ENCODE data around the gene GLG1.
"Not testable (repeated sequence)": the region's sequence is repeated elsewhere in the genome, so short reads cannot be mapped to it uniquely, and the experiment has no call there.

GLG1 gene

DNA sequence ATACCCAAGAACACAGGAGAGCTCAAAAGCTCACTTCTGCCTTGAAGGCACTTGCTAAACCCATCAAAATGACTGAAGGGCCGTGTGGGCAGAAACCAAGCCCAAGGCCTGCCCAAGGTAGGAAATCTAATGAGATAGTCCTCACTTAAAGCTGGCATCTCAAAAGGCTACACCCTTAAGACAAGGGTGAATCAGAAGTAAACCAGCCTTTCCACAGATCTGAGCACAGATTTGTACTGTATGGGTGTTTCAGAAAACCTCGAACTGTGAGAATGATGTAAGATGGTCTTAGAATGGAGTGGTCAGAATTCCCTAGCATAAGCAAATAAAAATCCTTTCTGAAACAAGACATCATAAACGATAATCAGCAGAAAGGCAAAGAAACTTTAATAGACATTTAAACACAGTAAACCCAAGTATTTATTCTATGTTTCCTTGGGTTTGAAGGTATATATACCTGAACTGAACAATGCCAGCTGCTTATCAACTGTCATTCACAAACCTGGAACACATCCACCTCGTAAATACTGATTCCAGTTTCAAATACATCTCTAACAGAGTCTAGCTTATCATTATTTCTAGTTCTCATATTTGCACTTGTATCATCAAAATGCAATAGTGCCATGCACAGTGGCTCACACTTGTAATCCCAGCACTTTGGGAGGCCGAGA is 37.8 kb downstream of the GLG1 start:
- no peak overlapping the region for H3K4me3 ChIP-seq (ENCODE audit: low read length)
- H3K9me3 ChIP-seq (ENCODE audit: insufficient read depth, low read depth, low read length): no peaks in the 10 kb centered on the region
- no peak overlapping the region for H3K27ac ChIP-seq (ENCODE audit: low read length)
- H3K27me3 ChIP-seq (ENCODE audit: insufficient read depth, low read length): no peaks in the 10 kb centered on the region
- no peak overlapping the region for H3K9ac ChIP-seq (ENCODE audit: low read depth, low read length)
- H3K4me1 ChIP-seq (ENCODE audit: insufficient read depth, low read length): peaks cover 2% of the 10 kb centered on the region; the same call in 1 of the 2 replicates
- H3K36me3 ChIP-seq (ENCODE audit: insufficient read depth, low read depth, low read length): no peaks in the 10 kb centered on the region

DNA sequence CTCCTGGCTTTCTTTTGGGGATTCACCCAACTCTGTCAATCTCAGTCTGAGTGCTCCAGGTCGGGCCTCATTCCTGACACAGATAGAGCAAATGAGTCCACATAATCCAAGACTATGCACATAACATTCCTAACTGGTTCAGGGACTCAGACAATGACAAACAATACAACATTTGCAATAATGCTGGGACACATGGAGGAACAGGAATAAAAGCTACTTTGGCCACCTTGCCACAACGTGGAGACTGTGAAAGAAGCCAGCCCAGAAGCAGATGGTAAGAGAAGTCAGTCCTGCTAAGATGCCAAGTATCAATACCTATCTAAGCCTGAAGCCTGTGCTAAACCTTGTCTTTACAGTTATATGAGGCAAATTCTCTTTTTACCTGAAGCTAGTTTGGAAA is 39.0 kb downstream of the GLG1 start:
- Histone ChIP-seq H3K4me3 (ENCODE audit: low read length) (no peak overlapping the region), H3K36me3 (ENCODE audit: insufficient read depth, low read depth, low read length) (no peaks in the 10 kb centered on the region), H3K9me3 (ENCODE audit: insufficient read depth, low read depth, low read length) (no peaks in the 10 kb centered on the region), H3K4me1 (ENCODE audit: insufficient read depth, low read length) (peaks cover 2% of the 10 kb centered on the region; the same call in 1 of the 2 replicates), H3K27me3 (ENCODE audit: insufficient read depth, low read length) (no peaks in the 10 kb centered on the region), H3K9ac (ENCODE audit: low read depth, low read length) (no peak overlapping the region), H3K27ac (ENCODE audit: low read length) (no peak overlapping the region)

DNA sequence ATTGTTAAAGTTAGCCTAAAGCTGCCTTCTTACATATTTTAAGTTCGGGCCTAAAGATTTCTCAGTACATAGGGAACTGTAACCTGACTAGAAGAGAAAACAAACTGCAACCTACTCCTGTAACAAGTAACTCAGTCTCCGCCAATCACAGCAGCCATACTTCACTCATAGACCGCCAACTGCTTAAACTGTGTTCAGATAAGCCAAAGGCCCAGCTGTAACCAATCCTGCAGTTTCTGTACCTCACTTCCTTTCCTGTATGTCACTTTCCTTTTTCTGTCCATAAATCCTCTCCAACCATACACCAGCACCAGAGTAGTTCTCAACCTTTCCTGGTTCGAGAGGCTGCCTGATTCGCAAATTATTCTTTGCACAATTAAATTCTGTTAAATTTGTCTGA is 41.5 kb downstream of the GLG1 start:
- 0 out of 2 replicates have a peak, but pooled peaks cover 2% of the 10 kb centered on the region for H3K4me1 ChIP-seq (ENCODE audit: insufficient read depth, low read length)
- H3K36me3 ChIP-seq (ENCODE audit: insufficient read depth, low read depth, low read length): no peaks in the 10 kb centered on the region
- no peak overlapping the region for H3K27ac ChIP-seq (ENCODE audit: low read length)
- no peak overlapping the region for H3K9ac ChIP-seq (ENCODE audit: low read depth, low read length)
- no peak overlapping the region for H3K4me3 ChIP-seq (ENCODE audit: low read length)
- no peaks in the 10 kb centered on the region for H3K9me3 ChIP-seq (ENCODE audit: insufficient read depth, low read depth, low read length)
- H3K27me3 ChIP-seq (ENCODE audit: insufficient read depth, low read length): no peaks in the 10 kb centered on the region

DNA sequence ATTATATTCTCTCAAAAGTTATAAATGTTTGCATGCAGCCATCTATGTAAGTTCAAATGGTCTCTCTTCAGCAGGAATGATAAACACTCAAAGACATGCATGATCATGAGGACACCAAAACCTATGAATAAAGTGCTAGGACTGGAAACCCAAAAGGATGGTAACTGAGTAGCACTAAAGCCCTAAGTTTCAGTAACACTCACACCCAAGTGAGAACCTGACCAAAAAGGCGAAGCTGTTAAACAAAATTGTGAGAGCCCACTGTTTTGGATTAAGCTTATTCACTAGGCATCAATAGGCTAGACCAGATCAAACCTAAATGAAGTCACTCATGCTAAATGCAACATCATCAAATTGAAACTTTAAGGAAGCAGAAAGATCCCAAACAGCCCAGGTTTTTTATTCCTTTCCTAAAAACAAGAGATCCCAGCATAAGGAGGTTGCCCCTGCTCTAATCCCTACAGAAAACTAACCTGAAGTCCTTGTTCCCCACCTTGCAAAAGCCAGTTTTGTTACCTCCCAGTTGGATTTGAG is 42.4 kb downstream of the GLG1 start:
- H3K36me3 ChIP-seq (ENCODE audit: insufficient read depth, low read depth, low read length): no peaks in the 10 kb centered on the region
- H3K4me3 ChIP-seq (ENCODE audit: low read length): no peak overlapping the region
- no peak overlapping the region for H3K27ac ChIP-seq (ENCODE audit: low read length)
- no peak overlapping the region for H3K9ac ChIP-seq (ENCODE audit: low read depth, low read length)
- 0 out of 2 replicates have a peak, but pooled peaks cover 2% of the 10 kb centered on the region for H3K4me1 ChIP-seq (ENCODE audit: insufficient read depth, low read length)
- no peaks in the 10 kb centered on the region for H3K27me3 ChIP-seq (ENCODE audit: insufficient read depth, low read length)
- no peaks in the 10 kb centered on the region for H3K9me3 ChIP-seq (ENCODE audit: insufficient read depth, low read depth, low read length)

DNA sequence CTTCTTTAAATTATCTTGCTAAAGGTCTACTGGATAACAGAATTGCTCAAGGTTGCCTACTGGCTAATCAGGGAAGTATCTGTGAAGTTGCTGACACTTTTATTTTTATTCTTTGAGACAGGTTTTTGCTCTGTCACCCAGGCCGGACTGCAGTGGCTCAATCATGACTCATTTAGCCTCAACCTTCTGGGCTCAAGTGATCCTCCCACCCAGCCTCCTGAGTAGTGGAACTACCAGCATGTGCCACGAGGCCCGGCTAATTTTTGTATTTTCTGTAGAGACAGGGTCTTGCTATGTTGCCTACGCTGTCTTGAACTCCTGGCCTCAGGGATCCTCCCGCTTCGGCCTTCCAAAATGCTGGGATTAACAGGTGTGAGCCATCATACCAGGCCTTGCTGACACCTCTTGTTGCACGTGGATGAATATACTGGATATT is 43.1 kb downstream of the GLG1 start:
- no peaks in the 10 kb centered on the region for H3K27me3 ChIP-seq (ENCODE audit: insufficient read depth, low read length)
- no peak overlapping the region for H3K4me3 ChIP-seq (ENCODE audit: low read length)
- no peaks in the 10 kb centered on the region for H3K36me3 ChIP-seq (ENCODE audit: insufficient read depth, low read depth, low read length)
- no peaks in the 10 kb centered on the region for H3K9me3 ChIP-seq (ENCODE audit: insufficient read depth, low read depth, low read length)
- no peak overlapping the region for H3K9ac ChIP-seq (ENCODE audit: low read depth, low read length)
- H3K4me1 ChIP-seq (ENCODE audit: insufficient read depth, low read length): 0 out of 2 replicates have a peak, but pooled peaks cover 2% of the 10 kb centered on the region
- no peak overlapping the region for H3K27ac ChIP-seq (ENCODE audit: low read length)

DNA sequence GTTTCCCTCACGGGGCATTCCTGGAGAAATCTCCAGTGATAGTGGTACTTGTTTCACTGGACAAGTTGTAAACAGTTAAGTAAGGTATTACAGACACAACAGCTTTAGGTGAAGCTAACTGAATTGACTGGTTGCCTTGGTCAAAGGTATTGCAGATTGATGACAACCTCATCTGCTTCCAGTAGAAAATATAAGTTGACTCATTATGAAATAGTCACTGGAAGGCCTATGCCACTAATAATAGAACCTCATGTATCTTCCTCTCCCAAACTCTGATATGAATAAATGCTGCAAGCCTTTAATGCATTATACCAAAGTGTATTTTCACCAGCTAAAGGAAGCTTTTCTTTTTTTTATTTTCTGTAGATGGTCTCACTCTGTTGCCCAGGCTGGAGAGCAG is 44.8 kb downstream of the GLG1 start:
- Histone ChIP-seq H3K9ac (ENCODE audit: low read depth, low read length) (no peak overlapping the region), H3K9me3 (ENCODE audit: insufficient read depth, low read depth, low read length) (no peaks in the 10 kb centered on the region), H3K27me3 (ENCODE audit: insufficient read depth, low read length) (no peaks in the 10 kb centered on the region), H3K36me3 (ENCODE audit: insufficient read depth, low read depth, low read length) (no peaks in the 10 kb centered on the region), H3K4me3 (ENCODE audit: low read length) (no peak overlapping the region), H3K4me1 (ENCODE audit: insufficient read depth, low read length) (0 out of 2 replicates have a peak, but pooled peaks cover 2% of the 10 kb centered on the region), H3K27ac (ENCODE audit: low read length) (no peak overlapping the region)

DNA sequence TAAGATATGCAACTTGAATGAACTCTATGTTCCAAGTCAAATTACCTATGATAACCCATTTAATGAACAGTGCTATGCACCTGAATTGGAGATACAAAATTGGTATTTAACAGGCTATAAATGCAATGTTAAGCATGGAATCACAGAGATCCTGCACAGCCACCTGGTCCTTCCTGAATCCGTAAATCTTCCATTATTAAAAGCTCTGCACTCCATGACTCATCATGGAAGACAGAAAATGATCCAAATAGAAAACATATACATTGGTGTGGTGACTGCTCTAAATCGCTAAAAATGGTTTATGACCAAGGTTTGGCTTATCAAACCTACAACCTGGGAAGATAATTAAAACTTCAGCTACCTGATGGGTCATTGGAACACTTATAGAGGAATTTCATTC is 45.3 kb downstream of the GLG1 start:
- no peaks in the 10 kb centered on the region for H3K4me1 ChIP-seq (ENCODE audit: insufficient read depth, low read length)
- H3K36me3 ChIP-seq (ENCODE audit: insufficient read depth, low read depth, low read length): no peaks in the 10 kb centered on the region
- no peak overlapping the region for H3K4me3 ChIP-seq (ENCODE audit: low read length)
- no peak overlapping the region for H3K27ac ChIP-seq (ENCODE audit: low read length)
- H3K9me3 ChIP-seq (ENCODE audit: insufficient read depth, low read depth, low read length): no peaks in the 10 kb centered on the region
- H3K27me3 ChIP-seq (ENCODE audit: insufficient read depth, low read length): no peaks in the 10 kb centered on the region
- H3K9ac ChIP-seq (ENCODE audit: low read depth, low read length): no peak overlapping the region

DNA sequence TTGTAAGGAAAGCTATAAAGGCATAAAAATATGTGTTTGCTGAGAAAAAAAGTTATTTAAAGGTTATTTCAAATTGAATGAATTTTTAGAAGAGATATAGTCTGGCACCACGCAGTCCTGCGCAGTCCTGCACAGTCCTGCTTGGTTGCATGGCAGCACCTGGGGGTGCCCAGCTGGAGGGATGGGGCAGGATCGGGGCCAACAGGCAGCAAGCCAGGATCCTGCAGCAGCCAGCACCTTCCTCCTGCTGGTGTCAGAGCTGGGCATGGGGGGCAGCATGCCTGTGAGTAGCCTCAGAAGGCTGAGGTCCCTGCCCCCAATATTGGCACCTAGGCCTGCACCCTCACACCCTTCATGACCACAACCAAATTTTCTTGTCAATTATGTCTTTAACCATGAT is 46.0 kb downstream of the GLG1 start:
- H3K27ac ChIP-seq (ENCODE audit: low read length): no peak overlapping the region

DNA sequence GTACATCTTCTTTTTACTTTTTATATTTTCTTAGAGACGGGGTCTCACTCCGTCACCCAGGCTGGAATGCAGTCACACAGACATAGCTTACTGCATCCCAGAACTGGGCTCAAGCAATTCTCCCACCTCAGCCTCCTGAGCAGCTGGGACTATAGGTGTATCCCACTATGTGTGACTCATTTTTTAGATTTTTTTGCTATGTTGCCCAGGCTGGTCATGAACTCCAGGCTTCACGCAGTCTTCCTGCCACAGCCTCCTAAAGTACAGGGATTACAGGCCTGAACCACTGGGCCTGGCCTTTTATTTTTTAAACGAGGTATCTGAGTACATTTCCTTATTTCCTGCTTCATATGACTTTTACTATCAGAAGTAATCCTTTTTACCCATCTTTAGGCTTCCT is 48.0 kb downstream of the GLG1 start:
- Histone ChIP-seq H3K27me3 (ENCODE audit: insufficient read depth, low read length) (no peaks in the 10 kb centered on the region), H3K36me3 (ENCODE audit: insufficient read depth, low read depth, low read length) (no peaks in the 10 kb centered on the region), H3K4me1 (ENCODE audit: insufficient read depth, low read length) (no peaks in the 10 kb centered on the region), H3K27ac (ENCODE audit: low read length) (no peak overlapping the region), H3K9ac (ENCODE audit: low read depth, low read length) (no peak overlapping the region), H3K4me3 (ENCODE audit: low read length) (no peak overlapping the region), H3K9me3 (ENCODE audit: insufficient read depth, low read depth, low read length) (no peaks in the 10 kb centered on the region)

More for the DNA sequence above, 46.0 kb downstream of the GLG1 start:
- H3K27me3 ChIP-seq (ENCODE audit: insufficient read depth, low read length): no peaks in the 10 kb centered on the region
- no peaks in the 10 kb centered on the region for H3K9me3 ChIP-seq (ENCODE audit: insufficient read depth, low read depth, low read length)
- no peaks in the 10 kb centered on the region for H3K4me1 ChIP-seq (ENCODE audit: insufficient read depth, low read length)
- no peak overlapping the region for H3K9ac ChIP-seq (ENCODE audit: low read depth, low read length)
- H3K36me3 ChIP-seq (ENCODE audit: insufficient read depth, low read depth, low read length): no peaks in the 10 kb centered on the region
- no peak overlapping the region for H3K4me3 ChIP-seq (ENCODE audit: low read length)

DNA sequence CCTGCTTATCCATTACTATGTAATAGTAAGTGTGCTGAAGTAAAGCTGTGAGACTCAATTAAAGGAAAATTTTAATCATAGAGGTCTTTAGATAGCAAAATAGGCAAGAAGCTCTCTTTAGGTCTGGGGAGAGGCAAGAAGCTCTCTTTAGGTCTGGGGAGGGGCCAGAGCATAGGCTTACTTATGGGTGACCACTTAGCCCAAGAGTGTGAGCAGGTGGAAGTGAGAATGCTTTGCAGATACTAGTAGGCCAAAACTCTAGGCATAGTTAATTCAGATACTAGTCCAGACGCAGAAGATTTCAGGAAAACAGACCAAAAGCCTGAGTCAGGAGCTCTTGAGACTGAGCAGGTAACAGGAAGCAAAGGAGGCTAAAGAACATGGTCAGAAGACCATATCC is 49.6 kb downstream of the GLG1 start:
- Histone ChIP-seq H3K9me3 (ENCODE audit: insufficient read depth, low read depth, low read length) (no peaks in the 10 kb centered on the region), H3K9ac (ENCODE audit: low read depth, low read length) (no peak overlapping the region), H3K36me3 (ENCODE audit: insufficient read depth, low read depth, low read length) (no peaks in the 10 kb centered on the region), H3K27me3 (ENCODE audit: insufficient read depth, low read length) (no peaks in the 10 kb centered on the region), H3K27ac (ENCODE audit: low read length) (no peak overlapping the region), H3K4me3 (ENCODE audit: low read length) (no peak overlapping the region), H3K4me1 (ENCODE audit: insufficient read depth, low read length) (no peaks in the 10 kb centered on the region)

DNA sequence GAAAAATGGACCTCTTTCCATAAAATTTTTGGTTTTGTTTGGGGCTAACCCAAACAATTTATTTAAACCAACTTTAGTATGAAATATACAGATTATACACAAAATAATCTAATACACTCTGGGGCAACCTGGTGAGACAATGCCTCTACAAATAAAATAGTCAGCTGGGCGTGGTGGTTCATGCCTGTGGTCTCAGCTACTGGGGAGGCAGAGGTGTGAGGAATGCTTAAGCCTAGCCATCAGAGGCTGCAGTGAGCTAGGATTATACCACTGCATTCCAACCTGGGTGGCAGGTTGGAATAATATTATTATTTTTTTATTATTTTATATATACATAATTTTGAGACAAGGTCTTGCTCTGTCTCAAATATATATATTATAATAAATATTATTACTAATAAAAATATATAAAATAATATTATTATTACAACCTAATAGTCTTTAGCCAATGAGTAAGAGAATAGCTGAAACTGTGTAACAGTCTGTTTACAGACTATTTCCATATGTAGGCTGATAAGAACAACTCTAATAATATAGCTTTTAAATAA is 50.5 kb downstream of the GLG1 start:
- Histone ChIP-seq H3K4me1 (ENCODE audit: insufficient read depth, low read length) (no peaks in the 10 kb centered on the region), H3K4me3 (ENCODE audit: low read length) (no peak overlapping the region), H3K9me3 (ENCODE audit: insufficient read depth, low read depth, low read length) (no peaks in the 10 kb centered on the region), H3K27me3 (ENCODE audit: insufficient read depth, low read length) (no peaks in the 10 kb centered on the region), H3K36me3 (ENCODE audit: insufficient read depth, low read depth, low read length) (no peaks in the 10 kb centered on the region), H3K9ac (ENCODE audit: low read depth, low read length) (no peak overlapping the region), H3K27ac (ENCODE audit: low read length) (no peak overlapping the region)

DNA sequence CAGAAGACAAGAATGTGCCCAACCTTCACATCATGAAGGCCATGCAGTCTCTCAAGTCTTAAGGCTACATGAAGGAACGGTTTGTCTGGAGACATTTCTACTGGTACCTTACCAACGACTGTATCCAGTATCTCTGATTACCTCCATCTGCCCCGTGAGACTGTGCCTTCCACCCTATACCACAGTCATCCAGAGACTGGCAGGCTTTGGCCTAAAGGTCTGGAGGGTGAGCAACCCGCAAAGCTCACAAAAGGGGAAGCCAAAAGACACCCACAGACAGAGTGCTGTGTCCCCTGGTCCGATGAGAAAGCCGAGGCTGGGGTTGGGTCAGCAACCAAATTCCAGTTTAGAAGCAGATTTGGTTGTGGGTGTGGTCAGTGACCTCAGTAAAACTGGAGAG is 54.6 kb downstream of the GLG1 start:
- H3K9me3 ChIP-seq (ENCODE audit: insufficient read depth, low read depth, low read length); H3K36me3 ChIP-seq (ENCODE audit: insufficient read depth, low read depth, low read length); H3K27me3 ChIP-seq (ENCODE audit: insufficient read depth, low read length); H3K27ac ChIP-seq (ENCODE audit: low read length); H3K9ac ChIP-seq (ENCODE audit: low read depth, low read length); H3K4me1 ChIP-seq (ENCODE audit: insufficient read depth, low read length); H3K4me3 ChIP-seq (ENCODE audit: low read length): not testable (repeated sequence)
